HT-29 (cell line): ENCODE measurements around the gene MDH1B. TPM values are rescaled to one million over a fixed set of nuclear protein-coding genes. Genes with fewer than 3 reads are reported as not detected.
"Not testable (repeated sequence)": the region's sequence is repeated elsewhere in the genome, so short reads cannot be mapped to it uniquely, and the experiment has no call there.

Experiments used
- DNase-seq: peaks from one replicate; pipeline ENCODE4 v3.0.0-alpha.2; 2015; ENCODE audit warnings: low spot score
- total RNA-seq: library from RNA; depleted of rRNA; stranded (reverse); fragments of >200 nt; shearing (Covaris generic); gene quantifications from 2 replicates; pipeline ENCODE4 v1.2.3, GENCODE V29; 2014; rRNA removed

The MDH1B gene
- total RNA-seq = 0.44 TPM in 1 of 2 replicates, not detected in the other

DNA sequence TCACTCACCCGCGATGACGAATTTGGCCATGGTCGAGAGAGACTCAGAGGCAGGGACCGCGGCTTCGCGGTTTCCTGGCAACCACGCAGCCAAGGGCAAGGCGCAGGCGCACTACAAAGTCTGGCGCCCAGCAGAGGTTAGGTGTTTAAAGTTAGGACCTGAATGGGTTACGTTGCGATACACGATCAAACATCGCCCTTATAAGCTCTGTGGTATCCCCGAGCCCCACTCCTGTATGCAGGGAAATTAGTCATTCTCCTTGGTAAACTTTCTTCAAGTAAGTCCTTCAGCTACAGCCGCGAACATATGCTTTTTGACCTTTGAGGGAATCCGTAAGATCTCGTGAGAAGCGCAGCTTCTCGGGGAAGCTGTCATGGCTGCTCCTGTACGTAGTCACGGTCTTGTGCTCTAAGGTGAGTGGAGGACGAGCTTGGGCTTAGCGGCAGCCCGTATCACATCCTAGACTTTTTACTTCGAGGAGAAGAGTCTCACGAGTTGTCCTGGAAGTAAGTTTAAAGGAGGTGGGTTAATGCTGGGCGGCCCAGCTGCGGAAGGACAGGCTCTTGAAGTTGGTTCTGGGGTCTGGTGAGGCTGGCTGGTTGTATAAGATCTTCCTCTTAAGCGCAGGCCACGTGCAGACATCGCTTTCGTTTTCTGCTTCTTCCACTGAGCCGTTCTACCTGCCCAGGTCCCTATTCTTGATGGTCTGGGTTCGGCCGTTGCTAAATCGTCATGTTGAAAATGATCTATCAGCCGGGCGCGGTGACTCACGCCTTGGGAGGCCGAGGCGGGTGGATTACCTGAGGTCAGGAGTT lies at the start of gene MDH1B, which contains the start of gene FASTKD2:
MDH1B (minus strand) TSS at position 87 of the 815 bp plus-strand sequence; CDS start at position 30, 57 bp downstream.
FASTKD2 (plus strand) TSS at position 365 of the 815 bp plus-strand sequence. CDS start 1,088 bp downstream, outside the sequence.
- DNase-seq = peak; percentile 84

DNA sequence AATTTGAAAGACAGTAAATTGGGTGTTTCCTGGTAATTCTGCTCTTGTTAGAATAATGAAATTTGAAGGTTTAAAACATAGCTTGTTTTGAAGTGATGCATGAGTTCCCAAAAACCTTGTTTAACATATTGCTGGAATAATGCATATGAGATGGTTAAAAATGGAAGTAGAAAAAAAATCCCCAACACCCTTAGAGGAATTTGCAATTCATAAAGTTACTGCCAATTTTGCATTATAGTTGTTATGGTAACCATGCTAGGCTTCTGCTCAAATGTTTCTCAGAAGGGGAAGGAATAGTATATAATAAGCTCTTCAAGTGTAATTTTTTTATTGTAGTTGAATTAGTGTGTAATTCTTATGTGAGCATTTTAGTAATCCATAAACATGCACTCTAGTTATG lies 49.4 kb upstream of the MDH1B start:
- no peak for DNase-seq

DNA sequence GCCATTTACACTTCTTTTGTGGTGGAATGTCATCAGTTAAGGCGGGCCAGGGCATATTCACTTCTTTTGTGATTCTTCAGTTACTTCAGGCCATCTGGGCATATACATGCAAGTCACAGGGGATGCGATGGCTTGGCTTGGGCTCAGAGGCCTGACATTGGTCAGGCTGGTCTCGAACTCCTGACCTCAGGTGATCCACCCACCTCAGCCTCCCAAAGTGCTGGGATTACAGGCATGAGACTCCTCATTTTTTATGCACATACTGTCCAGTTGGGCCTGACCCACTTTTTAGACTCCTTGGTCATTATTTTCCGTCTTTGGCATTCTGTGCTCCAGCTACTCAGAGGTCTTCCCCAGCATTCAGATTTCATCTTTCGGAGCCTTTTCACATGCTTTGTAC lies 47.3 kb upstream of the MDH1B start:
- DNase-seq = not testable (repeated sequence)

DNA sequence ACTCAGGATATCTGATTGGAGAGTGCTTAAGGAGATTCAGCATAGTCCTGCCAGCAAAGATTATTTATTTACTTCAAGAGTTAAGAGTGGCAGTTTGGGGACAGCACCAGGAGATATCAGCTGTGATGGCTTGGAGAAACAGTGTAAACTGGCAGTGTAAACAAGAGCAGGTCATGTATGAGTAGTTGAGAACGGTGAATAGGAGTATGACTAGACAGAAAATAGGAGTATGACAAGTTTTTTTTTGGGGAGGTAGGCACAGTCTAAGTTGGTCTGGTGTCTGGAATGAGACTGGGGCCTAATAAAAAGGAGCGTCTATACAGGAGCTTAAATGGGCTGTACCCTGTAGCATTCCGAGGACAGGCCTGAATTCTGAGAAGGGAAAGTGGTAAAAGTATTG lies 42.5 kb upstream of the MDH1B start:
- not testable (repeated sequence) for DNase-seq

DNA sequence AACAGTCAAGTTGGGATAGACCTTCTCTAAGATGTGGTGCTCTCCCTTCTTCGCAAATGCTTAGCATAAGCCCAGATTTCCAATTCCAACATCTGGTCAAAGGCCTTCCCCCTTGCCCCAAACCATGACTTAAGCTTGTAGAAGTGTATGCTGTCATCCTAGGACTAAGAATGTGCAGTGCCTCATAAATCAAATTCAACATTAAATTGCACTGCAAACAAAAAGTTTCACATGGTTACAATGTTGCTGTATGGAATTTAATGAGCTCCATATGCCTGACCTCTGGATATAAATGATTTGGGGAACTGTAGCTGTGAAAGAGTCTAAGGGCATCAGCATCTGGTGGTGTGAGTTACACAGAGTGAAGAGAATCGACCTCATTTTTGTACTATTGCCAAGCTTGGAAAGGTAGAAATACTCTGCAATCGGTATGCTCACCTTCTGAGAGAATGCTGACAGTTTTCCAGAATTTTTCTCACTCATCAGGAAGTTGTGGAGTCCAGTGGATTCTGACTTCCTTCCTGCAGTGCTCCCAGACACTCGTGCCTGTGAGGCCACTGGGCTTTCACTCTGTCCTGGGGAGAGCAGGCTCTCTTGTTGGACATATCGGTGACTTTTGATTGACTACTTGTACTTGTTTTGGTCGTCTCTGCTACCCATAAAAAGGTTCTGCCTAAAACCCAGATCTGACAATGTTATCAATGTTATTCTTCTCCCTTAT lies 40.9 kb upstream of the MDH1B start:
- no peak for DNase-seq

DNA sequence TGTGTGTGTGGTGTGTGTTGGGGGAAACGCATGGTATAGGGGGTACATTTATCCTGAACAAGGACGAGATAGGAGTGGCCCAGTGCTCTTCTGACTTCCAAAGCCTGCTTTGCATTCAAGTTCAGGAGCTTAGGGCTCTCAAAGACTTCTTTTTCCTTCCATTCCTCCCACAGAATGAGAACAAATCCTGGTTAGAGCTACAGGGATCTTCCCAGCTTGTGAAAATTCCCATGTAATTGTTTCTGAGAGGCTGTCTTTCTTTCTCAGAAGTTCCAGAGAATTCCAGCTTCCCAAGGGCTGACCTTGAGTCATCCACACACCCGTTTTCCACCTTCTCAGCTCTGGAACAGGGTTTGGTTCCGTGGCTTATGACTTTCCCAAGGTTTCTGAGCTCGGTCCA lies 39.2 kb upstream of the MDH1B start:
- no peak for DNase-seq

DNA sequence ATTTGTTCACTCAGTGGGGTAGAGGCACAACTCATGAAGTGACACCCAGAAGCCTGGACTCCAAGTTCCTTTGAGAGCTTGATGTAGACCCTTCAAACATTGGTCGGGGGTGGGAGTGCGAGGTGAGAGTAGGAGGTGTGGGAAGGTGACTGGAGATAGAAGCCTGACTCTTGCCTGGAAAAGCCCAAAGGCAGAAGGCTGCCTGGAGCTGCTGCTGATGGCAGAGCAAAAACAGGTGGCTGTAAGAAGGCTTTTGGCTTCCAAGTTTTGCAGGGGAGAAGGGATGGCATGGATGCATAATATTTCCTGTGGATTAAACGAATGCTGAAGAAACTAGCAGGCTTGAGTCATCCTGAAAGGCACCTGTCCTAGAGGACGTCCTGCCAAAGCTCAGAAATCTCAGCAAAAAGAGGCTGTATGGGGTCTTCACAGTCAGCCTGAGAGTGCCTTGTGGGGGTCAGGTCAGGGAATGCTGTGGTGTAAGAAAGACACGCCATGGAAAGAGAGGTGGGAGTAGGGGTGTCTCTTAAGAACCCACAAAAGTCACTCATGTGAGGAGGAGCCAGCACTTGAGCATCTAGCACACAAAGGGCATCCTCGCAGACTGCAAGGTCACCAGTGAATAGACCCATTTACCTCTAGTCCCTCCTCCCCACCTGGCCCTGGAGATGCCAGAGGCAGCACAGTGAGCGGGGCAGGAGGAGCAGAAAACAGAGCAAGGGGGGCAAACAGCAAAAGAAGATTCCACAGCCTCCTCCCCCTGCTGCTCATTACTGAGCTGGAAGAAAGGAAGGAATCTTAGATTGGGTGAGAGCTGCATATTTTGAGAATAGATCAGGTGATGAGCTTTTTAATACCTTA lies 37.8 kb upstream of the MDH1B start:
- no peak for DNase-seq

DNA sequence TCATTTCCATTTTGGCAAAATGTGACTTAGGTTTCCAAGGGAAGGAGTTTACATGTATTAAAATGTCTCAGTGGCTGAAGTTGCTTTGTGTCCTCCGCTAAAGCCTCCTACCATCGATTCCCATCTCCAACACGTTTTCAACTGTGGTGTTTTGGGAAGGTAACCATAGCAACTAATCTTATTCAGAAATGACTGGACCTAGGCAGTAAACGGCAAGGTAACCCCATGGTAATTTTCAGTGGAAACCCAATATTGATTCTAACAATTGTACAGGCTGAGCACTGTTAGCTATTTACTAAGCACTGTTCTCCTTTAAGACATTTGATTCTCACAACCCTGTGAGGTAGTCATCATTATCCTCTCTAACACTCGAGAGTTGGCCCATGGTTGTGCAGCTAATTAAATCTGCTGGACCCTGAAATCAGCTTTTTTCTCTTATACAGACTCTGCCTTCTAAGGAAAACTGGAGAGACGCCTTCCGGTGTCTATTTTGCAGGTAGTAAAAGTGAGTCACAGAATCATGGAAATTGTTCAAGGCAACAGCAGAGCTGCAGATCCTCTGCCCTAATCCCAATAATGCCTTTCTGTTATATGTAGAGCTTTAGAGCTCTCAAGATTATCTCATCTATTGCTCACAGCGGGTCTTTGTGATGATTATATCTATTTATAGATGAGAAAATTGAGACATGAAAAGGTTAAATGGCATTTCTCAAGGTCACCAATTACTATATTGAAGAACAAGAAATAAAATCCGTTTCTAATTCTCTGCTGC lies 36.5 kb upstream of the MDH1B start:
- no peak for DNase-seq

DNA sequence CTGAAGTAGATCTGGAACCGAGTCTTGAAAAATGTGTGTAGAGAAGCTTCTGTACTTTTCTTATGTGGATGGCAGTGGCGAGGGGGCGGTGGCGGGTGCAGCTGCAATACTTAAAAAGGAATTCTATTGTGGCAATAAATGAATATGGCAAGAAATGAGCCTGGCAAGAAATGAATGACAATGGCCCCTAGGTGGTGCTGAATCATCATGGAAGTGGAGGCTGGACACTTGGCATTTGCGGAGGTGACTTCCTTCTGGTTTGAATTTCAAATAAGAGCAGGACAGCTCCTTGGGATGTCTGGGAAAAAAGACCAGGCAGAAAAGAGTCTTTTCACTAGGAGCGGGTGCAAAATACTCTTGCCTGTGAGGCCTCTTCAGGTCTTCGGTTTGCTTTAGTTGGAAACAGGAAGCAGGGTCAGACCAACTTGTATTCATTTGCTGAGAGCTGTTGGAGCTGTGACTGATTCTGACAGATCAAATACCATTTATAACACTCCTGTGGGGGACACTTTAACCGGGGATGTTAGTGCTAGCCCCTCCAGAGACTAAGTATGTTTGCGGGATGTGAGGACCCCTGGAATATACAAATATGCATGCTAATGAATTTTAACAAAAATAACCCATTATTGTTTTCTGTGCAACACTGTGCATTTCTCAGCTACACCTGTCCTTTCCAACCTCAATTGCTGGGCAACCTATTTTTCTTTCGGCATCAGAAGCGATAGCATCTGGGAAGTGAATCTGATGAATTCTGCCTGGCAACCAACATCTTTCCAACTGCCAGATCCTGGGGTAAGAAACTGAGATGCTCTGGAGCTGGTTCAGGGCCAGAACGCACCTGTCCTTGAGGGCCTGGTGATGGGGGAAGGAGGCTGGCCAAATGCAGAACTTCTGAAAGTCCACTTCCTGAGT lies 35.6 kb upstream of the MDH1B start:
- DNase-seq = peak; percentile 82

DNA sequence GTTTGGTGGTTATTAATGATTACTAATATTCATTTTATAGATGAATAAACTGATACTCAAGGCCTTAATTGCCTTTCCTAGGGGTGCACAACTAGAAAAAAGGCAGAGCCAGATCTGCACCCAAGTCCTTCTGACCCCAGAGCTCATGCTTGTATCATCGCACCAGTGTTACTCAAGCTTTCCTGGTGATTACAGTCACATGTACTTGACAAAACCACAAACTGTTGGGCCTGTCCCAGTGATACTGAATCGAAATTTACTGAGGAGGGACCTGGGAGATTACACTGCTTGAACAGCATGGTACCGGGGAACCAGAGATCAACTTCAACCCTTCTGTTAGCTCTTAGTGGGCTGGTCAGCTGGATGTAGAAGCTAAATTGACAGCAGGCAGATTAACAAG lies 34.0 kb upstream of the MDH1B start:
- no peak for DNase-seq

DNA sequence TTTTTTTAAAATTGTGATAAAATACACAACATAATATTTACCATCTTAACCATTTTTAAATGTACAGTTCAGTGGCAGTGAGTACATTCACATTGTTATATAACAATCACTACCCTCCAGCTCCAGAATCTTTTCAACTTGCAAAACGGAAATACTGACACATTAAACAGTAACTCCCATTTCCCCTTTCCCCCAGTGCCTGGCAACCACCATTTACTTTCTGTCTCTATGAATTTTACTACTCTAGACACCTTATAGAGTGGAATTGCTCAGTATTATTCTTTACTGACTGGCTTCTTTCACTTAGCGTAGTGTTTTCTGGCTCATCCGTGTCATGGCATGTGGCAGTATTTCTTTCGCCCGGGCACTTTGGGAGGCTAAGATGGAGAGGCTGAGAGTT lies 32.9 kb upstream of the MDH1B start:
- no peak for DNase-seq

DNA sequence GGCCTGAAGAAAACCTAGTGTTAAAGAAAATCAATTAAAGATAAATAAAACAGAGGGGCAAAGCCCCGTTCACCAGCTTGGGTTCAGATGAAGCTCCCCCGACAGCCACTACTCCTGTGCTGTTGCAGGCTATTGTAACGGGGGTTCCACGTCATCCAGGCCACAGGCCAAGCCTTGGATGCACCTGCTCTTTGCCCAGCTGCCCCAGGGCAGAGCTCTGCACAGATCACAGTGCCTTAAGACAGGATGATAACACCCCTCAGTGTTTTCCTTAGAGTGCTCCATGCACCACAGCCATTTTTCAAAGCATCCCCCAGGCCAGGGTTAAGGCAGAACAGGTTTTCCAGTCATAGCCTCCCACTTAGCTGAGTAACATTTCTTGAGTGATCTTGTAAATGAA lies 32.2 kb upstream of the MDH1B start:
- no peak for DNase-seq

DNA sequence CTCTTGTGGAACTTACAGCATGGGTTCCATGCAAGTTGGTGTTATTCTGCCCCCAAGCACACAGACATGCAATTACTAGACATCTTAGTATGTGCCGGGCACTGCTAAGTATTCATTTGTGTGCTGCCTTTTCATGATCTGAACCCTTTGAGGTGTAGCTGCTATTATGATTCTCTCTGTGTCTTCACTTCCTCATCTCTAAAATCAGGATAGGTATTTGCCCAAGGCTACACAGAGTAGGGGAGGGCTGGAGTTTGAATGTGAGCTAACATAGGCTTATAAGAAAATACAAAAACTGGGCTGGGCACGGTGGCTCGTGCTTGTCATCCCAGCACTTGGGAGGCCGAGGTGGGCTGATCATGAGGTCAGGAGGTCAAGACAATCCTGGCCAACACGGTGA lies 27.5 kb upstream of the MDH1B start:
- DNase-seq = no peak

DNA sequence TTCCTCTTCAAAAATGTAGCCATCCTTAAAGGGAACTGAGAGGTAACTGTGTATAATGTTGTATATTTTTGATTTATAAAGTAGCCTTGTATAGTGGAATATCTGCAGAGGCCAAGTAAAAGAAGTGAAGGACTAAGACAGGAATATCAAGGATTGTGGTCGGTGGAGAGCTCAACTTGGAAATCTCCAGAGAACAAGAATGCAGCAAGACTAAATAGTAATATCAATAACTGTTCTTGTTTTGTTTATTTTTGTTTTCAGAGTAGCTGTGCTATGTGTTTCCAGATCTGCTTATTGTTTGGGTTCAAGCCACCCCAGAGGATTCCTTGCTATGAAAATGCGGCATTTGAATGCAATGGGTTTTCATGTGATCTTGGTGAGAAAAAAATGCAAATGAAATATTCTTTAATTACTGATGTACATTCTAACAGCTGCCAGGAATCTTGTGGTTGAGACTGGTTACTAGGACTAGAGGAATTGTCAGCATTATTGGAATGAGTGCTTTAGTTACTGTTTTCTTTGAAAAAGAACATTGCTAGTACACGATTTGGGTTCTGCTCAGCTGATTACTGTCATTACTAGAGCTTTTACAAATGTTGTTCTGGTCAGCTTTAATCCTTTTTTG lies 25.3 kb upstream of the MDH1B start:
- no peak for DNase-seq

DNA sequence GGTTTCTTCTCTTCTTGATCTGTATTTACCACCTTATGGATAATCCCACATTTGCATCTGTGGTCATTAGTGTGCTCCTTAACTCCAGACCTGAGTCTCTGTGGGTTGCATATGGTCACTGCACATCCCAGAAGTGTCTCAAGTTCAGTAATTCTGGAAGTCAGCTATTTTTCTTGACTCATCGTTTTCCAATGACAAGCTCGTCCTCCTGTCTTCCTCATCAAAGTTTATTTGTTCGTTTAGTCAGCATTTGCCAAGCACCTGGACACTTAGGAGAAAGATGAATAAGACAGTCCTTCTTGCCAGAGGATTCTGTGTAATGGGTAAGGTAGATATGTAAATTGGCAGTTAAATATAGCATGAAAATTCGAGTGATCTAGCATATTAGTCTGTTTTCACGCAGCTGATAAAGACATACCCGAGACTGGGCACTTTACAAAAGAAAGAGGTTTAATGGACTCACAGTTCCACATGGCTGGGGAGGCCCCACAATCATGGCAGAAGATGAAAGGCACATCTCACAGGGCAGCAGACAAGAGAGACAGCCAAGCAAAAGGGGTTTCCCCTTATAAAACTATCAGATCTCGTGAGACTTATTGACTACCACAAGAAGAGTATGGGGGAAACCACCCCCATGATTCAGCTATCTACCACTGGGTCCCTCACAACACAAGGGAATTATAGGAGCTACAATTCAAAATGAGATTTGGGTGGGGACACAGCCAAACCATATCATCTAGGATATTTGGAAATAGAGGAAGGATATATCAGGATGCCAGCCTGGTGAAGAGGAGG lies 19.6 kb upstream of the MDH1B start:
- DNase-seq = no peak

DNA sequence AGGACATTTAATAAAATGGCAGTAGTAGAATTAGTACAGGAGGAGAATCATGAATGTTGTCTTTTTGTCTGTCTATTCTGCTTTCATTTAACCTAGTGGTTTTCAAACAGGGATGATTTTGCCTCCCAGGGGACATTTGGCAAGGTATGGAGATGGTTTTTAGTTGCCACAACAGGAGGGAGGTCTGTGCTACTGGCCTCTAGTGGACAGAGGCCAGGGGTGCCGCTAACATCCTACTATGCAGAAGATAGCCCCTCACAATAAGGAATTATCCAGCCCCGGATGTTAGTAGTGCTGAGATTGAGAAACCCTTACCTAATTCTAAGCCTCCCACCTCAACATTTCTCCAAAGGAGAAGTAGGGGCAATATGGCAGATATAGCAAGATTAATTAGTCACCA lies 18.6 kb upstream of the MDH1B start:
- DNase-seq = peak; percentile 28

DNA sequence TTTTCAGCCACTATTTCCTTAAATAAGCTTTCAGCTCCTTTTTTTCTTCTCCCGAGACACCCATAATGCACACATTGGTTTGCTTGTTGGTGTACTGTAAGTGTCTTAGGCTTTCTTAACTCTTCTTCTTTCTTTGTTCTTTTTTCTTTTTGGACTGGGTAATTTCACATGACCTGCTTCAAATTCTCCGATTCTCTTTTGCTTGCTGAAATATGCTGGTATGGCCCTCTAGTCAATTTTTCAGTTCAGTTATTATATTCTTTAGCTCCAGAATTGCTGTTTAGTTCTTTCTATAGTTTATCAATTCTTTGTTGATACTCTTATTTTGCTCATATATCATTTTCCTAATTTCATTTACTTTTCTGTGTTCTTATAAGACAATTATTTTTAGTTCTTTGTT lies 15.5 kb upstream of the MDH1B start:
- no peak for DNase-seq

DNA sequence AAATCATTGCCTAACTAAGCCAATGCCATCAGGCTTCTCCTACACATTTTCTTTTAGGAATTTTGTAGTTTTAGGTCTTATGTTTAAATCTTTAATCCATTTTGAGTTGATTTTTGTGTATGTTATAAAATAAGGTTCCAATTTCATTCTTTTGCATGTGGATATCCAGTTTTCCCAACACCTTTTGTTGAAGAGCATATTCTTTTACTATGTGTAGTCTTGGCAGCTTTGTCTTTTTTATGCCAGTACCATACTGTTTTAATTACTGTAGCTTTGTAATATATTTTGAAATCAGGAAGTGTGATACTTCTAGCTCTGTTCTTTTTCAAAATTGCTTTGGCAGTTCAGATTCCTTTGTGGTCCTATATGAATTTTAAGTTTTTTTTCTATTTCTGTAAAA lies 11.3 kb upstream of the MDH1B start:
- DNase-seq = no peak

DNA sequence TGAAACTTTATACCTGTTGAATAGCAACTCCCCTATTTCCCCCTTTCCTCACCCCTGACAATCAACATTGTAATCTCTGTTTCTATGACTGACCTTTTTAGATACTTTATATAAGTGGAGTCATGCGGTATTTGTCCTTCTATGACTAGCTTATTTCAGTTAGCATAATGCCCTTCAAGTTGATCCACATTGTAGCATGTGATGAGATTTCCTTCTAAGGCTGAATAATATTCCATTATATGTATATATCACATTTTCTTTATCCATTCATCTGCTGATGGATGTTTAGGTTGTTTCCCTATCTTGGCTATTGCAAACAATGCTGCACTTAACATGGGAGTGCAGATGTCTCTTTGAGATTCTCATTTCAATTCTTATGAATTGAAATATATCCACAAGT lies 9.7 kb upstream of the MDH1B start:
- DNase-seq = no peak
